ENCODE results near the gene NPAS4. TPM values are rescaled to one million over a fixed set of nuclear protein-coding genes. Genes with fewer than 3 reads are reported as not detected.
"Not testable (repeated sequence)": the region's sequence is repeated elsewhere in the genome, so short reads cannot be mapped to it uniquely, and the experiment has no call there.

The NPAS4 gene
- total RNA-seq, 2 donors from 2014 or later, result 0.19 TPM; not detected in 1

- Histone ChIP-seq H3K9me3 (no peaks in the 10 kb centered on the region), H3K4me3 (no peak overlapping the region), H3K4me1 (peaks cover 0 to 39% of the 10 kb centered on the region in 2 donors), H3K27me3 (no peaks in the 10 kb centered on the region), H3K27ac (no peak overlapping the region), H3K36me3 (peaks cover 6% of the 10 kb centered on the region)
- DNase-seq (ENCODE audit: low spot score), result no peak
- no peak for TF ChIP-seq CTCF (IDR thresholded peaks at IDR 0.05)
Observed at GRCh38 chr11:66419825-66420224, 1.0 kb upstream of the NPAS4 start.

GRCh38 chr11:66421492-66422205 is 814 bp downstream of the NPAS4 start:
- Histone ChIP-seq H3K27me3 (no peaks in the 10 kb centered on the region), H3K4me3 (no peak overlapping the region), H3K9me3 (no peaks in the 10 kb centered on the region), H3K4me1 (peaks cover 0 to 39% of the 10 kb centered on the region in 2 donors), H3K36me3 (peaks cover 6% of the 10 kb centered on the region), H3K27ac (no peak overlapping the region)
- peak in 1 of 2 donors; percentile 30 for TF ChIP-seq CTCF (IDR thresholded peaks at IDR 0.05)
- DNase-seq (ENCODE audit: low spot score), result peak; percentile 88

- DNase-seq (ENCODE audit: low spot score), result no peak
- Histone ChIP-seq H3K36me3 (peaks cover 6% of the 10 kb centered on the region), H3K27ac (no peak overlapping the region), H3K4me1 (peaks cover 0 to 1% of the 10 kb centered on the region in 2 donors), H3K27me3 (no peaks in the 10 kb centered on the region), H3K4me3 (no peak overlapping the region), H3K9me3 (no peaks in the 10 kb centered on the region)
- TF ChIP-seq CTCF (IDR thresholded peaks at IDR 0.05), result no peak
Observed at GRCh38 chr11:66426314-66426713, 5.5 kb downstream of the NPAS4 start.

GRCh38 chr11:66428933-66429332 is 8.1 kb downstream of the NPAS4 start:
- H3K27me3 ChIP-seq, result no peaks in the 10 kb centered on the region
- H3K36me3 ChIP-seq, result peaks cover 4% of the 10 kb centered on the region
- no peak for DNase-seq (ENCODE audit: low spot score)
- H3K4me3 ChIP-seq, result no peak overlapping the region
- no peak for TF ChIP-seq CTCF (IDR thresholded peaks at IDR 0.05)
- H3K9me3 ChIP-seq, result no peaks in the 10 kb centered on the region
- H3K27ac ChIP-seq, result no peak overlapping the region
- H3K4me1 ChIP-seq, result no peaks in the 10 kb centered on the region

GRCh38 chr11:66429983-66430602 is 9.3 kb downstream of the NPAS4 start:
- peak; percentile 76 for DNase-seq (ENCODE audit: low spot score)
- peak; percentile 77 to 82 for TF ChIP-seq CTCF (IDR thresholded peaks at IDR 0.05)
- Histone ChIP-seq H3K36me3 (peaks cover 4% of the 10 kb centered on the region), H3K4me1 (no peaks in the 10 kb centered on the region), H3K9me3 (no peaks in the 10 kb centered on the region), H3K4me3 (no peak overlapping the region), H3K27ac (no peak overlapping the region), H3K27me3 (no peaks in the 10 kb centered on the region)

GRCh38 chr11:66431287-66431686 is 10.5 kb downstream of the NPAS4 start:
- H3K4me1 ChIP-seq; H3K9me3 ChIP-seq; H3K27me3 ChIP-seq; H3K4me3 ChIP-seq; H3K27ac ChIP-seq; DNase-seq (ENCODE audit: low spot score): not testable (repeated sequence)
- peaks cover 13% of the 10 kb centered on the region for H3K36me3 ChIP-seq

GRCh38 chr11:66431871-66432329 is 11.1 kb downstream of the NPAS4 start:
- not testable (repeated sequence) for H3K4me3 ChIP-seq; DNase-seq (ENCODE audit: low spot score); H3K27me3 ChIP-seq; H3K9me3 ChIP-seq; H3K27ac ChIP-seq; H3K4me1 ChIP-seq
- peaks cover 18% of the 10 kb centered on the region for H3K36me3 ChIP-seq
